ENCODE measurements around the gene MTCH2.

- TF ChIP-seq POLR2A (IDR thresholded peaks at IDR 0.05) (no peak), CTCF (IDR thresholded peaks at IDR 0.05) (no peak)
Measured at GRCh38 chr11:47603295-47603694, 39.1 kb downstream of the MTCH2 start.

All from uterus (tissue), 2 donors.